Measurements from ENCODE around the gene SRPK3. TPM values are rescaled to one million over a fixed set of nuclear protein-coding genes. Genes with fewer than 3 reads are reported as not detected.

Gene SRPK3
- total RNA-seq, 1 donor from 2014 or later = not detected

DNA sequence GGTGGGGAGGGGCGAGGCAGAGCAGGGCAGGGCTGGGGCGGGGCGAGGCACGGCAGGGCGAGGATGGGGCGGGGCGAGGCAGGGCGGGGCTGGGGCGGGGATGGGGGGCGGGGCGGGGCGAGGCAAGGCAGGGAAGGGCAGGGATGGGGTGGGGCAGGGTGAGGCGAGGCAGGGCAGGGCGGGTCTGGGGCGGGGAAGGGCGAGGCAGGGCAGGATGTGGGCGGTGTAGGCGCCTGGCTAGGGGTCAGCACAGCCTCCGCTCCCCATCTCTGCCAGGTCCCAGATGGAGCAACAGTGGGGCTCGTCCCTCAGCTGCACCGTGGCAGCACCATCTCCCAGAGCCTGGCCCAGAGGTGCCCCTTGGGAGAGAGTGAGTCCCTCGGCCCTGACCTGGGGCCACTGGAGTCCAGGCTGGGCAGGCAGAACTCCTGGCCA, 4.2 kb upstream of the SRPK3 start:
- H3K27me3 Mint-ChIP-seq (ENCODE audit: low read depth) = no peaks in the 10 kb centered on the region
- H3K36me3 Mint-ChIP-seq (ENCODE audit: low read depth) = no peaks in the 10 kb centered on the region
- H3K4me3 Mint-ChIP-seq (ENCODE audit: low read depth) = no peak overlapping the region
- intact Hi-C loops (cut with micrococcal nuclease) = no loop called here
- no peaks in the 10 kb centered on the region for H3K4me1 Mint-ChIP-seq (ENCODE audit: low read depth)
- H3K9me3 Mint-ChIP-seq = no peaks in the 10 kb centered on the region
- DNase-seq (ENCODE audit: low spot score) = no peak
- no peak overlapping the region for H3K27ac Mint-ChIP-seq

DNA sequence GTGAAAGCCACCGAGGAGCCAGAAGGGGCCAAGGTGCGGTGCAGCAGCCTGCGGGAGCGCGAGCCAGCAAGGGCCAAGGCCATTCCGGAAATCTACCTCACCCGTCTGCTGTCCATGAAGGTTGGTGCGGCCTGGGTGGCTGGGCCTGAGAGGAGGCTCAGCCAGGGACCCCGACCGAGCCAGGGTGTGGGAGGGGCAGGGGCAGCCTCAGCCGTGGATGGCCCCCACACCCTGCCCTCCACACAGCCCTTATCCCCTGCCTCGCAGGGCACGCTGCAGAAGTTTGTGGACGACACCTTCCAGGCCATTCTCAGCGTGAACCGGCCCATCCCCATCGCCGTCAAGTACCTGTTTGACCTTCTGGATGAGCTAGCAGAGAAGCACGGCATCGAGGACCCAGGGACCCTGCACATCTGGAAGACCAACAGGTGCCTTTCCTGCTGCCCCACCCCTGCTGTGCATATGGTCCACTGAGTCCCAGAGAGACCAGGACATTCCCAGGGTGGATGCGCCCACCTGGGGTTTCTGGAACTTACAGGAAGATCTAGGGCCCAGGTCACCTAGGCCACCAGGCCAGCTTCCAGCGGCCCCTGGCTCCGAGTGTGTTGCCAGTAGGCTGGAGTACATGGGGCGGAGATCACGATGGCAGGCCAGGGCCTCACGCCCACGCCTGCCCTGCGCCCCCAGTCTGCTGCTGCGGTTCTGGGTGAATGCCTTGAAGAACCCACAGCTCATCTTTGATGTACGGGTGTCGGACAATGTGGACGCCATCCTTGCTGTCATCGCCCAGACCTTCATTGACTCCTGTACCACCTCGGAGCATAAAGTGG, 3.4 kb upstream of the SRPK3 start:
- no peak for DNase-seq (ENCODE audit: low spot score)
- no peaks in the 10 kb centered on the region for H3K27me3 Mint-ChIP-seq (ENCODE audit: low read depth)
- H3K4me3 Mint-ChIP-seq (ENCODE audit: low read depth) = no peak overlapping the region
- no peaks in the 10 kb centered on the region for H3K9me3 Mint-ChIP-seq
- intact Hi-C loops (cut with micrococcal nuclease) = no loop called here
- no peaks in the 10 kb centered on the region for H3K4me1 Mint-ChIP-seq (ENCODE audit: low read depth)
- no peak overlapping the region for H3K27ac Mint-ChIP-seq
- no peaks in the 10 kb centered on the region for H3K36me3 Mint-ChIP-seq (ENCODE audit: low read depth)

DNA sequence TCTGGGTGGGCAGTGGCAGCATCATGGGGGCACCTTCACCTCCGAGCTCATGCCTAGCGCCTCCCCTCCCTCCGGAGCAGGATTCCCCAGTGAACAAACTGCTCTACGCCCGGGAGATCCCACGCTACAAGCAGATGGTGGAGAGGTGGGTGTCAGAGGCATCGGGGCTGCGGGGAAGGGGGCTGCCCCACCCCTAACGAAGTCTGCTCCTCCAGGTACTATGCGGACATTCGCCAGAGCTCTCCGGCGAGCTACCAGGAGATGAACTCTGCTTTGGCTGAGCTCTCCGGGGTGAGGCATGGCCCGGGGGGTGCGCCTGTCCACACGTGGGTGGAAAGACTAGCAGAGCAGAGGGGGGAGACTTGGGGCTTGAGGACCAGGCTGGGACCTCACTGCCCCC, 2.7 kb upstream of the SRPK3 start:
- Mint-ChIP-seq H3K4me1 (ENCODE audit: low read depth) (no peaks in the 10 kb centered on the region), H3K27ac (no peak overlapping the region), H3K27me3 (ENCODE audit: low read depth) (no peaks in the 10 kb centered on the region), H3K36me3 (ENCODE audit: low read depth) (no peaks in the 10 kb centered on the region), H3K9me3 (no peaks in the 10 kb centered on the region), H3K4me3 (ENCODE audit: low read depth) (no peak overlapping the region)
- DNase-seq (ENCODE audit: low spot score) = no peak
- intact Hi-C loops (cut with micrococcal nuclease) = no loop called here

DNA sequence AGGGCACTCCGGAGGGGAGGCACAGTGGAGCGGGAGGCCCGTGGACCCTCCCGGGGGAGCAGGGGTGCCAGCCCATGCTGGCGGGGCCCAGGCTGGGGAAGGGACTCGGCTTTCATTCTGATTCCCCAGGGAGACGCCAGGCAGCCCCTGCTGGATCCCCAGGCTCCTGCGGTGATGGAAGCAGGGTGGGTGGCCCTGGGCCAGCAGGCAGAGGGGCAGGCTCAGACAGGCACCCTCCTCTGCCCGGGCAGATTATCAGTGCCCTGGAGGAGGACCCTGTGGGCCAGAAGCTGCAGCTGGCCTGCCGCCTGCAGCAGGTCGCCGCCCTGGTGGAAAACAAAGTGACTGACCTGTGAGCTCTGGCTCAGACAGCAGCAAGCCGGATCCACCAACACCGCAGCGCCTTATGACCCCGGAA, 2.1 kb upstream of the SRPK3 start:
- H3K27me3 Mint-ChIP-seq (ENCODE audit: low read depth) = no peaks in the 10 kb centered on the region
- no peaks in the 10 kb centered on the region for H3K4me1 Mint-ChIP-seq (ENCODE audit: low read depth)
- DNase-seq (ENCODE audit: low spot score) = no peak
- H3K27ac Mint-ChIP-seq = no peak overlapping the region
- no peaks in the 10 kb centered on the region for H3K9me3 Mint-ChIP-seq
- intact Hi-C loops (cut with micrococcal nuclease) = no loop called here
- no peaks in the 10 kb centered on the region for H3K36me3 Mint-ChIP-seq (ENCODE audit: low read depth)
- no peak overlapping the region for H3K4me3 Mint-ChIP-seq (ENCODE audit: low read depth)

DNA sequence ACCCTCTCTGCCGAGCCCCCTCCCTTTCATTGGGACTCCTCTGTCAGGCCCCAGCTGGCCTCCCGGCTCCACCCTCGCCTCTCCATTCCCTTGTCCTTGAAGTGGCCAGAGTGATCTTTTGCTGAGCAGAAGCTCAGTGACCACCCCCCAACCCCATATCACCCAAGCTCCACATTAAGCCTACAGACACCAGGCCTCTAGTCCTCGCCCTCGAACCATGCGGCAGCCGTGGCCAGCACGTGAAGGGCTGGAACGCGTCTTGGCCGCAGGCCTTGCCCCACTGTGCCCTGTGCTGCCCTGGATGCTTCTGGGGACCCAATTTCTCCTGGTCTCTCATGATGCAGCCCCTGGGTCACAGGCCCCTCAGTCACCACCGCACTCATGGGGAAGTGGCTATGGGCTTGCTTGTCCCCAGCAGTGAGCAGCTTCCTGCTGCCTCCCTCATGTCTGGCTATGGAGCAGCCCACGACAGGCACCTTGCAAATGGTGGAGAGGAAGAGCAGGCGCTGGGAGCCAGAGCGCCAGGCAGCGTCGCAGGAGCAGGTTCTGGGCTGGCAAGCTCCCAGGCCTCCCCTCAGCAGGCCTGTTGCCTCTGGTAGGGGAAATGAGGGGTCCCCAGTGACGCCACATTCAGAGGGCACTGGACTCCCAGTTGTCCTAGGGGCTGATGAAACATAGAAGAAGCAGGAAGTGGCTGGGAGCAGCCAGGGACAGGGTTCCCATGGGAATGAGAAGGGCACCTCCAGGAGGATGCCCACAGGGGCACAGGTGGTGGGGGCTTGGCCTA, 757 bp upstream of the SRPK3 start:
- DNase-seq (ENCODE audit: low spot score) = no peak
- intact Hi-C loops (cut with micrococcal nuclease) = no loop called here
- H3K36me3 Mint-ChIP-seq (ENCODE audit: low read depth) = no peaks in the 10 kb centered on the region
- no peaks in the 10 kb centered on the region for H3K4me1 Mint-ChIP-seq (ENCODE audit: low read depth)
- H3K27me3 Mint-ChIP-seq (ENCODE audit: low read depth) = no peaks in the 10 kb centered on the region
- no peaks in the 10 kb centered on the region for H3K9me3 Mint-ChIP-seq
- H3K27ac Mint-ChIP-seq = no peak overlapping the region
- no peak overlapping the region for H3K4me3 Mint-ChIP-seq (ENCODE audit: low read depth)

DNA sequence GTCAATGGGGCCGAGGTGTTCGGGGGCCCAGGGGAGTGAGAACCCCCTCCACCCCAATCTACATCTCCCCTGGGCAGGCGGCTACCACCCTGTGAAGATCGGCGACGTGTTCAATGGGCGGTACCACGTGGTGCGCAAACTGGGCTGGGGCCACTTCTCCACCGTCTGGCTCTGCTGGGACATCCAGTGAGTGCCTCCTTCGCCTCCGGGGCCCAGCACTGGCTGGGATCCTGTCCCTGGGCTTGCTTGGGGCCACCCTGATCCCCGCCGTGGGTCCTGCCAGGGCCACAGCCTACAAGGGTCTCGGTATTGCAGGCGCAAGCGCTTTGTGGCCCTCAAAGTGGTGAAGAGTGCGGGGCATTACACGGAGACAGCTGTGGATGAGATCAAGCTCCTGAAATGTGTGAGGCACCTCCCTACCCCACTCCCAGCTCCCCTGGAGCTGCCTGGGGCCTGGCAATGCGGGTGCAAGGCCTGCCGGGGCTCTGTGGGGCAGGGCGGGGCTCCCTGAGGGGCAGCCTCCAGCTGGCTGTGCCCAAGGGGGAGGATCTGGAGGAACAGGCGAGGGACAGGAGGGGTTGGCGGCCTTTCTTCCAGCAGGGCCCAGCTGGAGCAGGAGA, 697 bp downstream of the SRPK3 start:
- intact Hi-C loops (cut with micrococcal nuclease) = no loop called here
- Mint-ChIP-seq H3K36me3 (ENCODE audit: low read depth) (peaks cover 5% of the 10 kb centered on the region), H3K9me3 (no peaks in the 10 kb centered on the region), H3K27me3 (ENCODE audit: low read depth) (no peaks in the 10 kb centered on the region), H3K4me1 (ENCODE audit: low read depth) (no peaks in the 10 kb centered on the region), H3K4me3 (ENCODE audit: low read depth) (no peak overlapping the region), H3K27ac (no peak overlapping the region)
- no peak for DNase-seq (ENCODE audit: low spot score)

DNA sequence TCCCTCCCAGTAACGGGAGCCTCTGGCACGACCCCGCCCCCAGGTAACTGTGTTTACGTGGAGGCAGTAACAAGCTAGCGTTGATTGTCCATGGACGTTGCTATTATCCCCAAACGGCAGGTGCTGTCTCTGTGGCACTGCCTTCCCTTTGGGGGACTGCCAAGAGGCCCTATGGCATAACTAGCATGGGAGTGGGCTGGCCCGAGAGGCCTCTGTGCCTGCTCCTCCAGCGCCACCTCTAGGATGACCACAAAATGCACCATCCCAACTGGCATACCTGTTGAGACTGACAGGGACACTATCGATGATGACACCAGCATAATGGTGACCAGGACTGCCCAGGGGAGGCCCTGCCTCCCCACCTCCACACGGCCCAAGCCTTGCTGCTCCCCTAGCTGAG, 1.5 kb downstream of the SRPK3 start:
- Mint-ChIP-seq H3K4me3 (ENCODE audit: low read depth) (no peak overlapping the region), H3K27me3 (ENCODE audit: low read depth) (no peaks in the 10 kb centered on the region), H3K27ac (no peak overlapping the region), H3K9me3 (no peaks in the 10 kb centered on the region), H3K4me1 (ENCODE audit: low read depth) (no peaks in the 10 kb centered on the region), H3K36me3 (ENCODE audit: low read depth) (peaks cover 9% of the 10 kb centered on the region)
- intact Hi-C loops (cut with micrococcal nuclease) = no loop called here
- DNase-seq (ENCODE audit: low spot score) = no peak

DNA sequence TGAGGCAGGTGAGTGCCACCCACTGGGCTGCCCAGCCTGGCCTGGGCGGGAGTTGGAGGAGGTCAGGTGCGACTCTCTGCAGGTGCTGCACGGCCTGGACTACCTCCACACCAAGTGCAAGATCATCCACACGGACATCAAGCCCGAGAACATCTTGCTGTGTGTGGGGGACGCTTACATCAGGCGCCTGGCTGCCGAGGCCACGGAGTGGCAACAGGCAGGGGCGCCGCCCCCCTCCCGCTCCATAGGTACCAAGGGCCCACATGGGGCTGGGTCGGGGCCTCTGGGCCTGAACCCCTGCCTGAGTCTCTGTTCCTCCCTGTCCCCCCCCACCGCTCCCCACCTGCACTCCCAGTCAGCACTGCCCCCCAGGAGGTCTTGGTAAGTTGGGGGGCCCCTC, 2.0 kb downstream of the SRPK3 start:
- H3K4me1 Mint-ChIP-seq (ENCODE audit: low read depth) = no peaks in the 10 kb centered on the region
- intact Hi-C loops (cut with micrococcal nuclease) = no loop called here

DNA sequence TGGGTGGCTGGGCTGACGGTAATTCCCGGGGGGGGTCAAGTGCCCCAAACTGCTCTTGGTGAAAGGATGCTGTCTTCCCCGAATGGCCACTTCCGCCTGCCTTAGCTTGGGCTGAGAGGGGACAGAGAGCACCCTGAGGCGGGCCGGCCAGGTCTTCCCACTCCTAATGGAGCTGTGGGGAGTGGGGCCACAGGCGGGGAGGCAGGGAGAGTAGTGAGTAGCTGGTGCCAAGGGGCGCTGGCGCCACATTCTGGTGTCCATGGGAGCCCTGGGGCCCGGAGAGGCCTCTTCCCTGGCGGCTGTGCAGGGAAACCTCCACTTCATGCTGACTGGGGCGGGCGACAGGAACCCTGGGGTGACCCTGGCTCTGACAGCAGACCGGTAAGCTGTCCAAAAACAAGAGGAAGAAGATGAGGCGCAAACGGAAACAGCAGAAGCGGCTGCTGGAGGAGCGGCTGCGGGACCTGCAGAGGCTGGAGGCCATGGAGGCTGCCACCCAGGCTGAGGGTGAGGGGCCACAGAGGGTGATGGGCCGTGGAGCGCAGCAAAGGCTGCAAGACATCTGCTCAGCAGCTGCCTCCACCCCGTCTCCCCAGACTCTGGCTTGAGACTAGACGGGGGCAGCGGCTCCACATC, 2.7 kb downstream of the SRPK3 start:
- no peaks in the 10 kb centered on the region for H3K9me3 Mint-ChIP-seq
- no peak overlapping the region for H3K4me3 Mint-ChIP-seq (ENCODE audit: low read depth)
- DNase-seq (ENCODE audit: low spot score) = no peak
- no peaks in the 10 kb centered on the region for H3K4me1 Mint-ChIP-seq (ENCODE audit: low read depth)
- intact Hi-C loops (cut with micrococcal nuclease) = no loop called here
- H3K27ac Mint-ChIP-seq = no peak overlapping the region
- H3K36me3 Mint-ChIP-seq (ENCODE audit: low read depth) = peaks cover 16% of the 10 kb centered on the region
- no peaks in the 10 kb centered on the region for H3K27me3 Mint-ChIP-seq (ENCODE audit: low read depth)

More for the DNA sequence above, 2.0 kb downstream of the SRPK3 start:
- peaks cover 13% of the 10 kb centered on the region for H3K36me3 Mint-ChIP-seq (ENCODE audit: low read depth)
- no peak overlapping the region for H3K27ac Mint-ChIP-seq
- no peak overlapping the region for H3K4me3 Mint-ChIP-seq (ENCODE audit: low read depth)
- H3K9me3 Mint-ChIP-seq = no peaks in the 10 kb centered on the region
- DNase-seq (ENCODE audit: low spot score) = no peak
- no peaks in the 10 kb centered on the region for H3K27me3 Mint-ChIP-seq (ENCODE audit: low read depth)

DNA sequence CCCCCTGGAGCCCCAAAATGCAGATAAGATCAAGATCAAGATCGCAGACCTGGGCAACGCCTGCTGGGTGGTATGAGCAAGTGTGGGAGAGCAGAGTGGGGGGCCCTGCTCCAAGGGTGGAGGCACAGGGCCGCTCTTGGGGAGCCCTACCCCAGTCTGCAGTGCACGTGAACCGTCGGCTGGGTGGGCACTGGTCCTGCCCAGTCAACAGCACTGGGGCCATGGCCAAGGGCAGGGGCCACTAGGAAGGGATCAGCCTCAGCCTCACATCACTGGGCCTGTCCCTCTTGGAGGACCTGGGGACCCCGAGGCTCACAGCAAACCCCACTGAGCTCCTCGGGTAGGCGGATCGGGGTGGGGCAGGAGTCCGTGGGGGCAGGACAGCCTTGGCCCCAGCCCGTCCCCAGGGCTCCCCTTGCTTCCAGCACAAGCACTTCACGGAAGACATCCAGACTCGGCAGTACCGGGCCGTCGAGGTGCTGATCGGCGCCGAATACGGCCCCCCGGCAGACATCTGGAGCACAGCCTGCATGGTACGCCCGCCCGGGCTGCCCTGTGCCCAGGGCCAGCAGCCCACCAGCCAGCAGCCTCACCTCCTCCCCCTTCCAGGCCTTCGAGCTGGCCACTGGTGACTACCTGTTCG, 3.6 kb downstream of the SRPK3 start:
- intact Hi-C loops (cut with micrococcal nuclease) = no loop called here
- DNase-seq (ENCODE audit: low spot score) = no peak
- H3K27me3 Mint-ChIP-seq (ENCODE audit: low read depth) = no peaks in the 10 kb centered on the region
- H3K4me3 Mint-ChIP-seq (ENCODE audit: low read depth) = no peak overlapping the region
- no peaks in the 10 kb centered on the region for H3K4me1 Mint-ChIP-seq (ENCODE audit: low read depth)
- peaks cover 20% of the 10 kb centered on the region for H3K36me3 Mint-ChIP-seq (ENCODE audit: low read depth)
- H3K27ac Mint-ChIP-seq = no peak overlapping the region
- H3K9me3 Mint-ChIP-seq = no peaks in the 10 kb centered on the region

DNA sequence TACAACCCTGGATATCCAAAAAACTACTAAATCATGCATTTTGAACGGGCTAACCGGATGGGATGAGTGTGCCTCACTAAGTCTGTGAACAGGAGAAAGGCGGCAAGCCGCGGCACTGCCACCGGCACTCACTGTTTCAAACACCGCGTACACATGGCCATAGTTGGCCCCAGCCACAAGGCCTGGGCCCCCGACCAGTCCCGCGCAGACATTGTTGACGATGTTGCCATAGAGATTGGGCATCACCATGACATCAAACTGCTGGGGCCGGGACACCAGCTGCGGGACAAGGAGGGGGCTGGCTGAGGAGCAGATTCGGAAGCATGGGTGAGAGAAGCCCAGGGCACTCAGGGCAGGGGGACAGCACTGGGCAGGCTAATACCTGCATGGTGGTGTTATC, 5.8 kb downstream of the SRPK3 start:
- no peak overlapping the region for H3K4me3 Mint-ChIP-seq (ENCODE audit: low read depth)
- no peak overlapping the region for H3K27ac Mint-ChIP-seq
- H3K9me3 Mint-ChIP-seq = no peaks in the 10 kb centered on the region
- peaks cover 25% of the 10 kb centered on the region for H3K36me3 Mint-ChIP-seq (ENCODE audit: low read depth)
- no peak for DNase-seq (ENCODE audit: low spot score)
- no peaks in the 10 kb centered on the region for H3K4me1 Mint-ChIP-seq (ENCODE audit: low read depth)
- intact Hi-C loops (cut with micrococcal nuclease) = no loop called here
- H3K27me3 Mint-ChIP-seq (ENCODE audit: low read depth) = no peaks in the 10 kb centered on the region

DNA sequence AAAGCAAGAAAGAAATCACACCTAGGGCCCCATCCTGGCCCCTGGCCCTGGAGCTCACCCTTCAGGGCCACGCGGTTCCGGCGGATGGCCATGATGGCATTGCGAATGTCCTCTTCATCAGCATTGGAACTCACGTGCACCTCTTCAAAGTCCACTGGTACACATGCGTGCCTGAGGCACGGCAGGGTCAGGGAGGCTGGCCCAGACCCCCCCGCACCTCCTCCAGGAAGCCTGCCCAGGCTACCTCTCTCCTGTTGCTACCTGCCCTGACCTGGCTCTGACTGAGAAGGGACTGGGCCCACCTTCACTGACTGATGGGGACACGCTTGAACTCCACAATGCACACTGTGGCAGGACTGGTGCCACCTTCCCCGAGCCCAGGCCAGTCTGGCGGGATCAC, 8.8 kb downstream of the SRPK3 start:
- H3K9me3 Mint-ChIP-seq = no peaks in the 10 kb centered on the region
- no peak for DNase-seq (ENCODE audit: low spot score)
- peaks cover 34% of the 10 kb centered on the region for H3K36me3 Mint-ChIP-seq (ENCODE audit: low read depth)
- no peak overlapping the region for H3K4me3 Mint-ChIP-seq (ENCODE audit: low read depth)
- no peak overlapping the region for H3K27ac Mint-ChIP-seq
- no peaks in the 10 kb centered on the region for H3K27me3 Mint-ChIP-seq (ENCODE audit: low read depth)
- peaks cover 6% of the 10 kb centered on the region for H3K4me1 Mint-ChIP-seq (ENCODE audit: low read depth)
- intact Hi-C loops (cut with micrococcal nuclease) = no loop called here
